Right hindlimb (tissue), 1 donor: ENCODE data around the gene ATP6AP1.
A peak's percentile ranks its signal among the peaks of the same experiment; 100 is the strongest.

Experiments used
- DNase-seq: peaks from one replicate; pipeline ENCODE4 v3.0.0-alpha.2; 2018

ATP6AP1 gene

DNA sequence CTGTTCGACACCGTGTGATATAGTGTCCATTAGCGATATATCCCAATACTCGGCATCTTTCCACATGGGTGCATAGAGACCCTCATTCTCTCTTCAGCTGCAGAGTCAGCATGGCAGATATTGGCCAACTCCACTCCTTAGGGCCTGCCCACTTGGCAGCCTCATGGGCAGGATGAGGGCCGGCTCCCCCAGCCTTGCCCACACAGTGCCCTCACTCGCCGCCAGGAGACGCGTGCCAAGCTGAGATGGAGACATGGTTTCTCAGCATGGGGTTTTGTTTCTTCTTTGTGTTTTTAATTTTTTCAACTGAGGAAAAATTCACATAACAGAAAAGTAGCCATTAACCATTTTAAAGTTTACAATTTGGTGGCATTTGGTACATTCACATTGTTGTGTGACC lies 24.3 kb downstream of the ATP6AP1 start:
- DNase-seq = no peak

DNA sequence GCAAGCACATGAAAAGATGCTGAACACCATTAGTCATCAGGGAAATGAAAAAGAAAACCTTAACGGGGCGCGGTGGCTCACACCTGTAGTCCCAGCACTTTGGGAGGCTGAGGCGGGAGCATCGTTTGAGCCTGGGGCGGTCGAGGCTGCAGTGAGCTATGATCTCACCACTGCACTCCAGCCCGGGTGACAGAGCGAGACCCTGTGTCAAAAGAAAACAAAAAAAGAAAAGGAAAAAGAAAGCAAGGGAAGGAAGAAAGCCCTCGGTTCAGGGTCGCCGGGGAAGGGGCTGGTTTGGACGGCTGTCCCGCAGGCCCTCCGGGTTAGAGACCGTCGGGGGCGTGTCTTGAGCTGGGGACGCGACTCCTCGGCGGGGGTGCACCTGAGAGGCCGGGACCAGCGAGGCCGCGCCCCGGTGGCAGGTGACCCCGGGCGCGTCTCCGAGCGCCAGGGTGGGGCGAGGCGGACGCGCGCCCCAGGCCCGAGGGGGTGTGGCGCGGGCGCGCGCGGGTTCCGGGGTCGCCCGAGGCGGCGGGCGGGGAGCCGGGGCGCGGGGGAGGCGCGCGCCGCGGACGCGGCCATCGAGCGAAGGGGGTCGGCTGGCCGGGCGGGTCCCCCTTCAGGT lies 29.1 kb downstream of the ATP6AP1 start:
- DNase-seq = peak; percentile 39

DNA sequence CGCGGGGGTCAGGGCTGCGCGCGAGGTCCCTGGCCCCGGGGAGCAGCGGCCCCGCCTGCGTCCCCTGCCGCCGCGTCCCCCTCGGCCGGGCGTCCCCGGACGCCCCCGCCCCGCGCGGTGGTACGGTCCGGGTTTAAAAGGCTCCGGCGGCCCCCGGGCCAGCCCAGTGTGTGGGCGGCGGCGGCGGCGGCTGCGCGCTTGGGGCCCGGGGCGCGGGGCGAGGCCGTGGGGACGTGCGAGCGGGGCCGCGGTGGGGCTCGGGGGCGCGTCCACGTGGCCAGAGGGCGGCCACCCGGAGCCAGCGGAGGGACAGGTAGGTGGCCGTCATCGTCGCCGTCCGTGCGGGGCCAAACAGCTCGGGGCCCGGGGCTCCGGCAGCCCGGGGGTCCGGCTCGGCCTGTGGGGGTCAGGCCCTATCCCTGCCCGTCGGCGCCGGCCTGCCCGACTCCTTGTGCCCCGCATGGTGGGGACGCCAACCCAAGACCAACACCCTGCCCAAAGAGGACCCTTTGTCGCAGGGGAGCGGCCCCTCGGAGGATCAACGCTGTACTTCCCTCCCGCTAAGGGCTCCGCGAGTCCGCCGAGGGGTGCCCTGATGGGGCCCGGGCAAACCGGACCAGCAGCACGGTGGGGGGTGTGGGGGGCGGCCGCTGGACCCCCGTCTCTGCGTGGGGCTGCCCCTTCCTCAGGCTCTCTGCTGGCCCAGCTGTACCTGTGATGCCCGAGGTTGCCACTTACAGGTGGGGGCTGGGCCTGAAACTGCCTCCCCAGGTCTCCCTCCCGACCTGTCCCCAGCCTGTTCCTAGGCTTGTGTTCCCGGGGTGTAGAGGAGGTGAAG lies 29.9 kb downstream of the ATP6AP1 start, which contains the start of gene PLXNA3:
PLXNA3 (plus strand) TSS at position 166 of the 838 bp plus-strand sequence. CDS start 1,903 bp downstream, outside the sequence.
- peak; percentile 45 for DNase-seq

DNA sequence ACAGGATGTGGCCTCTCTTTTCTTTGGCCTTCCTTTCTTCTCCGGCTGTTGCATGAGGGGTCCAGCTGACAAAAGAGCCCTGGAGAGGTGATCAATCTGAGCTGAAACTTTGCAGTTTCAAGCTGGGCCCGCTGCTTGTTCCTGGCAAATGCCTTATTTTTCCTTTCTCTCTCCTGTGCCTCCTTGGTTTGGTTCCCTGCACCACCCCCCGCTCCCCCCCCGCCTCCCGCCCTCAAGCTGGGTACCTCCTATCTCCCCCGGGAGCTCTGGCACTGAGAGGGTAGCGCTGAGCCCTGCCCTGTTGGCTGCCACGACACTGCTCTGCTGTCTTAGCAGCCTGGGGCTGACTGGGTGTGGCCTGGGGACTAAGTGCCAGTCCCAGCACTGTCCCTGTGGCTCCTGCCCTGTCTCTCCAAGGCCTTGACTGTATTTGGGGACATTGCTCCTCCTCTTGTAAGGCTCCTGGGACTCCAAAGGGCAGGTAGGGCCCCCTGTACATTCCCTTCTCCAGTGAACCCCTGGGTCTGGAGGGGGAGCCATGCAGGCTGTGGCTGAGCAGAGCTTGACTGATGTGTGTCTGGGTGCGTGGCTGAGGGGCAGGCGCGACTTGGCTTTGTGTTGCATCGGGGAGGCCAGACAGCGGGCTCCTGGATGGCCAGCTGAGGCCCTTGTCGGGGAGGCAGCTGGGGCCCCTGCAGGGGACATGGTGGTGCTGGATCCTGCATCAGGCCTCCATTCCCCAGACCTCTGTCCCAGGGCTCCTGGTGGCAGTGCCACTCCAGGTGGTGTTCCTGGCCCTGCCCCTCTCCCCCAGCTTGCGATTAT lies 30.7 kb downstream of the ATP6AP1 start:
- peak; percentile 35 for DNase-seq

DNA sequence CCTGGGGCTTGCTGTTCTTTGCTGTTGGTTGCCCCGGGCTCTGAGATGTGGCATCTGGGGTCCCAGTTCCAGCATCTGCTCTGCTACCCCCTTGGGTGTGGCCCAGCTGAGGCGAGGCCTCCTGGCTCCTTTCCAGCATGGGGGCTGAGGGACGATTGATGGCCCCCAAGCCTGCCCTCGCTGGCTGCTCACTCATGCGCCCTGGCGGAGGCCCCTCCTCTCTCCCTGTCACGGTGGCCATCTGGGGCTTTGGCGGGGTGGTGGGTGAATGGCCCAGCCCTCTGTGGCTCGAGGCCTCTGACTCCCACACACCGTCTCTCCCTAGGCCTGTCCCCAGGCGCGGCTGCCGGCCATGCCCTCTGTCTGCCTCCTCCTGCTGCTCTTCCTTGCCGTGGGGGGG lies 31.4 kb downstream of the ATP6AP1 start:
- DNase-seq = no peak

DNA sequence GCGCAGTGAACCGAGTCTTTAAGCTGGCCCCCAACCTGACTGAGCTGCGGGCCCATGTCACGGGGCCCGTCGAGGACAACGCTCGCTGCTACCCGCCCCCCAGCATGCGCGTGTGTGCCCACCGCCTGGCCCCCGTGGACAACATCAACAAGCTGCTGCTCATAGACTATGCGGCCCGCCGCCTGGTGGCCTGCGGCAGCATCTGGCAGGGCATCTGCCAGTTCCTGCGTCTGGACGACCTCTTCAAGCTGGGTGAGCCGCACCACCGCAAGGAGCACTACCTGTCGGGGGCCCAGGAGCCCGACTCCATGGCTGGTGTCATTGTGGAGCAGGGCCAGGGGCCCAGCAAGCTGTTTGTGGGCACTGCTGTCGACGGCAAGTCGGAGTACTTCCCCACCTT lies 31.8 kb downstream of the ATP6AP1 start:
- DNase-seq = no peak

DNA sequence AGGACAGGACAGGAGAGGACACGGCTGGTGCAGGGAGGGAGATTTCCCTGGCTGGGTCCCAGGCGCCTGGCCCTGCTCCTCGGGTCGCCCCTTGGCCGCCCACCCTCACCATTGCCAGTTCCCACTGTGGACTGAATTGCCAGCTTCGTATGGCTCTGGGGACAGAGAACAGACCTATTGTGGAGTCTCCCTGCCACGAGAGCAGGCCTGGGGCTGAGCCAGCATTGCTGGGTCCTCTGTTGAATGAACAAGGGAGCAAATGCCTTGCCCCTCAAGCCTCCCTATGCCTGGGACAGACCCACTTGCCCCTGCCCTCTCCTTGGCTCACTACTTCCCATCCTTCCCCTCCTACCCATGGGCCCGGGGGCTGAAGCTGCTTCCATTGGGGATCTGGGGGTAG lies 33.9 kb downstream of the ATP6AP1 start:
- no peak for DNase-seq

DNA sequence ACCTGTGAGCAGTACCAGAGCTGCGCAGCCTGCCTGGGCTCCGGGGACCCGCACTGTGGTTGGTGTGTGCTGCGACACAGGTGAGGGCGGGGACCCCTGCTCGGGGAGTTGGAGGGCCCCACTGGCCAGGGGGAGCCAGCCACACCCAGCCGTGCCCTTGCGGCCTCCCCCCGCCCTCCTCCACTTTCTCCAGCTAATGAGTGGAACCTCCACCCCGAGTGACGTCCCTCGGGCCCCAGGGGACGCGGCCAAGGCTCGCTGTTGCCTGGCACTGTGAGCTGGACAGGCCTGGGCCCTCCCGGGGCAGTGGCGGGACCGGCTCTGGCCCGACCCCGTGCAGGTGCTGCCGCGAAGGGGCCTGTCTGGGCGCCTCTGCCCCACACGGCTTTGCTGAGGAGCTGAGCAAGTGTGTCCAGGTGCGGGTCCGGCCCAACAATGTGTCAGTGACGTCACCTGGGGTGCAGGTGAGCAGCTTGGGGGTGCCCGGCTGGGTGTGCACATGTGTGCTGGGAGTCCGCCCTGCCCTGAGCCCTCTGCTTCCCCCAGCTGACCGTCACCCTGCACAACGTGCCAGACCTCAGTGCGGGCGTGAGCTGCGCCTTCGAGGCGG lies 35.2 kb downstream of the ATP6AP1 start:
- no peak for DNase-seq

DNA sequence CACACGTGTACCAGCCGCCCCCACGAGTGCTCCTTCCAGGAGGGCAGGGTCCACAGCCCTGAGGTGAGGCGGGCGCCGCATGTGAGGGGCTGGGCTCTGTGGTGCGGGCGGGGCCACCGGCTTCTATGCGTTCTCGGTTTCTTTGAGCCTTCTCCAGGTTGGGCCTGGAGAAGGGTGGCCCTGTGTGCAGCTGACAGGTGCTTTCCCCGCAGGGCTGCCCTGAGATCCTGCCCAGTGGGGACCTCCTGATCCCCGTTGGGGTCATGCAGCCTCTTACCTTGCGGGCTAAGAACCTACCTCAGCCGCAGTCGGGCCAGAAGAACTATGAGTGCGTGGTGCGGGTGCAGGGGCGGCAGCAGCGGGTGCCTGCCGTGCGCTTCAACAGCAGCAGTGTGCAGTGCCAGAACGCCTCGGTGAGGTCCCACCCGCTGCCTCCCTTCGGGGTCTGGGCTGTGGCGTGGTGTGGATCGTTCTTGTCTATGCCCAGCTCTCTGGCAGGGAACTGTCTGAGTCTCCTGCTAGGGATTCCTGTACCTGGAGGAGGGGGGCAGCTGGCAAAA lies 36.4 kb downstream of the ATP6AP1 start:
- DNase-seq = no peak

DNA sequence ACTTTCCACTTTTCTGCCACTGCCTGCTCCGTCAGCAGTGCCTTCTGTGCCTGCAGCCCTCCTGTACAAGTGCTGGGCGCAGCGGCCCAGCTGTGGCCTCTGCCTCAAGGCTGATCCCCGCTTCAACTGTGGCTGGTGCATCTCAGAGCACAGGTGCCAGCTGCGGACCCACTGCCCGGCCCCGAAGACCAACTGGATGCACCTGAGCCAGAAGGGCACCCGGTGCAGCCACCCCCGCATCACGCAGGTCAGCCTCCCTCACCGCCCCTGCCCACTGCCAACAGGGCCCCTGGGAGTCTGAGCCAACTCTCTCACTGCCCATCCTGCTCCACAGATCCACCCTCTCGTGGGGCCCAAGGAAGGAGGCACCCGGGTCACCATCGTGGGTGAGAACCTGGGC lies 37.1 kb downstream of the ATP6AP1 start:
- no peak for DNase-seq

DNA sequence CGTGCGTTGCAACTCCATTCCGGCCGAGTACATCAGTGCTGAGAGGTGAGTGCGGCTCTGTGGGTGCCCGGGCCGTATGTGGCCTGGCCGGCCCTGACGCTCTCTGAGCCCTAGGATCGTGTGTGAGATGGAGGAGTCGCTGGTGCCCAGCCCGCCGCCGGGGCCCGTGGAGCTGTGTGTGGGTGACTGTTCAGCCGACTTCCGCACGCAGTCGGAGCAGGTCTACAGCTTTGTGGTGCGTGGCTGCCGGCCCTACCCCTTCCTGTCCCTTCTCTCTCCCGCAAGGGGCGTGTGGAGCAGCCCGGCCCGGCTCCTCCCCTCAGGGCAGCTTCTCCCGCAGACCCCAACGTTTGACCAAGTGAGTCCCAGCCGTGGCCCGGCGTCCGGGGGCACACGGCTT lies 37.6 kb downstream of the ATP6AP1 start:
- no peak for DNase-seq

DNA sequence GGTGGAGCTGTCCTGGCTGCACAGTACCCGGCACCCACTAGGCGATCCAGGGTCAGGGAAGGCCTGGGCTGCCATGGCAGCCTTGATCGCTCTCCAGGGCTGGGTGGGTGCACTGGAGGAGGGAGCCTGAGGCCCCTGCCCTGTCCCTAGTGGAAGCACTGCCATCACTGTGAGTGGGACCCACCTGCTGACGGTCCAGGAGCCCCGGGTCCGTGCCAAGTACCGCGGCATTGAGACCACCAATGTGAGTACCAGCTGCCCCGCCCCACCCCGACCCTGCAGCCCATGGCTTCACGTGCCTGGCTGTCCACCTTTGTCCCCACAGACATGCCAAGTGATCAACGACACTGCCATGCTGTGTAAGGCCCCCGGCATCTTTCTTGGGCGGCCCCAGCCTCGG lies 38.4 kb downstream of the ATP6AP1 start:
- no peak for DNase-seq

DNA sequence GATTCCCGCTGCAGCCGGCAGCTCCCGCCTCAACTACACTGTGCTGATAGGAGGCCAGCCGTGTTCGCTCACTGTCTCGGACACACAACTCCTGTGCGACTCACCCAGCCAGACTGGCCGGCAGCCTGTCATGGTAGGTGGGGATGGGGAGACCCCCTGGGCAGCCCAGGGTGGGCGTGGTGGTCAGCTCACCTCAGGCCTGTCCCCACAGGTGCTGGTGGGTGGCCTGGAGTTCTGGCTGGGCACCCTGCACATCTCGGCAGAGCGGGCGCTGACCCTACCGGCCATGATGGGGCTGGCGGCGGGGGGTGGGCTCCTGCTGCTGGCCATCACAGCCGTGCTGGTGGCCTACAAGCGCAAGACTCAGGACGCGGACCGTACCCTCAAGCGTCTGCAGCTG lies 39.1 kb downstream of the ATP6AP1 start:
- no peak for DNase-seq

DNA sequence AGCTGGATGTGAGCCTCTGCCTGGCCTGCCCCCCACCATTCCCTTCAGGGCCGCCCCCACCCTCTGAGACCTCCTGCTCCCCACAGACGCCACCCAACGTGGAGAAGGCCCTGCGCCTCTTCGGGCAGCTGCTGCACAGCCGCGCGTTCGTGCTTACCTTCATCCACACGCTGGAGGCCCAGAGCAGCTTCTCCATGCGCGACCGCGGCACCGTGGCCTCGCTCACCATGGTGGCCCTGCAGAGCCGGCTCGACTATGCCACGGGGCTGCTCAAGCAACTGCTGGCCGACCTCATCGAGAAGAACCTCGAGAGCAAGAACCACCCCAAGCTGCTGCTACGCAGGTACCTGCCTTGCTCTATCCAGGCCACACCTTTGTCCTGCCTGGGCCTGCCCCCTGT lies 39.7 kb downstream of the ATP6AP1 start:
- no peak for DNase-seq

DNA sequence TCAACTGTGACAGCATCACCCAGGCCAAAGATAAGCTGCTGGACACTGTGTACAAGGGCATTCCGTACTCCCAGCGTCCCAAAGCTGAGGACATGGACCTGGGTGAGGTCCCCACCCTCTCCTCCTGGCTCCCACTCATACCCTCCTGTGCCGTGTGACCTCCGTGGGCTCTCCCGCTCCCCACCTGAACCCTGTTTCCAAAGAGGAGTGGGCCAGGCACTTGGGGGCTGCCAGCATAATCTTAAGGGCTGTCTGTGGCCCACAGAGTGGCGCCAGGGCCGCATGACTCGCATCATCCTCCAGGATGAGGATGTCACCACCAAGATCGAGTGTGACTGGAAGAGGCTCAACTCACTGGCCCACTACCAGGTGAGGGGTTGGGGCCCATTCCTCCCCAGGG lies 40.6 kb downstream of the ATP6AP1 start:
- DNase-seq = no peak

DNA sequence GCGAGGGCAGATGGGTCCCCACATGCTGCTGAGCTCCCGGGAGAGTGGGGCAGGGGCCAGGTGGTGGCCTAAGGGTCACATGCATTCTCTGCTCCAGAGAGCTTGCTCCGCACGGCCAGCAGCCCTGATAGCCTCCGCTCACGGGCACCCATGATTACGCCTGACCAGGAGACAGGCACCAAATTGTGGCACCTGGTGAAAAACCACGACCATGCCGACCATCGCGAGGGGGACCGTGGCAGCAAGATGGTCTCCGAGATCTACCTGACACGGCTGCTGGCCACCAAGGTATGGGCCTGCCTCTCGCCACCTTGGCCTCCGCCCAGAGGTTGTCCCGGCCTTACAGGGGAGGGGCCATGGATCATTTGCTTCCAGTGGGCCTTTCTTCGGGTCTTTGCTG lies 41.4 kb downstream of the ATP6AP1 start:
- no peak for DNase-seq

DNA sequence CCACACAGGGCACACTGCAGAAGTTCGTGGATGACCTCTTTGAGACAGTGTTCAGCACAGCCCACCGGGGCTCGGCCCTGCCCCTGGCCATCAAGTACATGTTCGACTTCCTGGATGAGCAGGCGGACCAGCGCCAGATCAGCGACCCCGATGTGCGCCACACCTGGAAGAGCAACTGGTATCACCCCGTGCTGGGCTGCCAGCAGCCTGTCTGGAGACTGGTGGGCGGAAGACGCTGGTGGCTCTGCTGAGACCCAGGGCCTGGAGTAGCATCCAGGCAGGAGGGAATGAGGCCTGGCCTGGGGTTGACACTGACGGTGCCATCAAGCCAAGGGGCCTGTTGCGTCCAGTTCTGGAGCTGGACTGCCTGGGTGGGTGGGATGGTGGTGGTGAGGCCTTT lies 42.0 kb downstream of the ATP6AP1 start:
- no peak for DNase-seq

DNA sequence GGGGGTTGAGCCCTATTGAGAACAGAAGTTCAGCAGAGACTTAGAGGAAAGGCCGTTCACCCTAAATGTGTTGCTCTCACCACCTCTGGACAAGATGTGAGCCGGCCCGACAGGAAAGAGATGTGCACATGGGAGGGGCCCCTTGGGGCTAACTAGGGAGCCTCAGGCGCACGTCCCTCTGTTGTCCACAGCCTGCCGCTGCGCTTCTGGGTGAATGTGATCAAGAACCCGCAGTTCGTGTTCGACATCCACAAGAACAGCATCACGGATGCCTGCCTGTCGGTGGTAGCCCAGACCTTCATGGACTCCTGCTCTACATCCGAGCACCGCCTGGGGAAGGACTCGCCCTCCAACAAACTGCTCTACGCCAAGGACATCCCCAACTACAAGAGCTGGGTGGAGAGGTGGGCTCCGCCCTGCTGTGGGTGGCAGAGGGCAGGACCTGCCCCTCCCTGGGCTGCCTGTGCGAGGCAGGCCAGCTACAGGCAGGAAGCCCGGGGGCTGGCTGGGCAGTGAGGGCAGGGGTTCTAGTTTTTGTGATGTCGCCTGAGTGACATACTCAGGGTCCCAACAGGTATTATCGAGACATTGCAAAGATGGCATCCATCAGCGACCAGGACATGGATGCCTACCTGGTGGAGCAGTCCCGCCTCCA lies 42.6 kb downstream of the ATP6AP1 start:
- DNase-seq = no peak

DNA sequence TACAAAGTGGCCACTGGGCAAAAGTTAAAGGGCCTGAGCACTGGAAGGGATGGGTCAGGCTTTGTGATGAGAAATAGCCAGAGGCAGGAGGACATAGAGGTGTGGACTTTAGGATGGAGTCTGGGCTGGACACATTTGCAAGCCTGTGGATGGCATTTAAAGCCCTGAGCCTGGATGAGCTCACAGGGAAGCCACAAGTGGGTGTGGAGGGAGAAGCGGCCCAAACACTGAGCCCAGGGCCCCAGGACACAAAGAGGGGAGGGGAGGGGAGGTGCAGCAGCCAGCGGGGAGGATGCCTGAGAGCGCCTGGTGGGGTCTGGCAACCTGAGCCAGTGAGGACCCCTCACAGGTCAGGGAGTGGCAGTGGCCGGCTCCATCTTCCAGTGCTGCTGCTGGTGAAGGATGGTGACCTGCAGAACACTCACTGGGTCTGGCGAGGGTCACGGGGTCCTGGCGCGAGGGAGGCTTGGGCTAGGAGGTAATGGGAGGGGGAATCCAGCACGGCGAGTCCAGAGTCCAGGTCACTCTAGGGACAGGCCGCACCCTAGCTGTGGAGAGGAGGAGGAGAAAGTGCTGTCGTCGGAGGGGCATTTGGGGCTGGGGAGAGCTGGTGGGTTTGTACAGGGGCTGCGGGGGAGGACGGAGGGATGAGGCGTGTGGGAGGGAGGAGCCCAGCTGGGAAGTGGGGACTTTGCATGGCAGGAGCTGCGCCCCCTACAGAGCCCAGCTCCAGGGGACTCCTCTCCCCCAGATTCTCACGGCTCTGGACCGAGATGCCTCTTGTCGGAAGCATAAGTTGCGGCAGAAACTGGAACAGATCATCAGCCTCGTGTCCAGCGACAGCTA lies 43.6 kb downstream of the ATP6AP1 start:
- DNase-seq = no peak

DNA sequence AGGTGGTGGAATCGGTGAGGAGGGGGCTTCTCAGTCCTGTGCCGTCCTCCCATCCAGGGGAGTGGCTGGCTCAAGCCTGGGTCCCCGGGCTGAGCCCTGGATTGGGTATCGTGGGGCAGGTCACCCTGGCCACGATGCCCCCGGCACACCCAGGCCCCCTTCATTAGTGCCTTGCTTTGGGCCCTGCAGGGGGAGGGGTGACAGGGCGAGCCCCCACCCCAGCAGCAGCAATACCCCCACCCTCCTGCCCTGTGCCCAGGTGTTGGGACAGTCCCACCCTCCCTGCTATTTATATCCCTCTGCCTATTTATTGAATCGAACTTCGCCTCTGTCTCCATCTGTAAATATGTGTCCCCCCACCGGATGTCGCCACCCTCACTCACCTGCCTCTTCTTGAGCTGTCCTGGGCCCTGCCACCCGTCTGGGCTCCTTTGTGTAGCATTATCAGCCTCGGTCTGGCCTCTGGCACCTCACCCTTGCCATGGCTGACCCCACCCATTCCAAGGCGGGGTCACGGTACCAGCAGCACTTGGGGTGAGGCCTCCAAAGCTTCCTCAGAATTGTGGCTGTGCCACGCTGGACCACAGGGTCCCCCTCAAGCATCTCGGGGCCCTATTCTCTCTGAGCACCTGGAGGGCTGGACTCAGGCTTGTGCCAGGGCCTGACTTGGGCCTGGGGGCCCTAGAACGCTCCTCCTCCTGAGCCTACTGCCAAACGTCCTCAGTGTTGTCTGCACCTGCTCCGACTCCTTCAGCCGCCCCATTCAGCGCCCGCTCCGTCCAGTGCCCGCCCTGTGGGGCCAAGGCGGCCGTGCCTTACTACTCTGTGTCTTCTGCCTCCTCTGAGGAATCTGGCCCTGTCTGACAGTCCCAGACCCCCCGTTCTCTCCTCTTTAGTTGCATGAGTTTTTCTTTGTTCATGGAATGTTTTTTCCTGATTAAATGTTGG lies 44.5 kb downstream of the ATP6AP1 start:
- no peak for DNase-seq
